Smooth muscle cell (in vitro differentiated cells): ENCODE measurements around the gene GAL3ST3. TPM values are rescaled to one million over a fixed set of nuclear protein-coding genes. Genes with fewer than 3 reads are reported as not detected.

ENCODE experiments used
- DNase-seq: peaks from one replicate; lab custom pipeline; 2025; ENCODE audit not compliant: unreplicated experiment; lab: John Stamatoyannopoulos, UW
- H2AFZ ChIP-seq: fragments of 200-600 bp; sonication (generic); 2 replicates; pipeline ENCODE4 v1.6.0; 2016; ENCODE audit warnings: antibody characterized with exemption, low read depth, mild to moderate bottlenecking
- H3F3A ChIP-seq: fragments of 200-600 bp; sonication (generic); 2 replicates; pipeline ENCODE4 v1.6.0; 2017; ENCODE audit warnings: antibody characterized with exemption, low read depth
- H3K27ac ChIP-seq: fragments of 200-600 bp; sonication (generic); 2 replicates; pipeline ENCODE4 v1.5.1; 2016; ENCODE audit warnings: low read depth, mild to moderate bottlenecking
- H3K27me3 ChIP-seq: fragments of 200-600 bp; sonication (generic); 2 replicates; pipeline ENCODE4 v1.6.1; 2016; ENCODE audit warnings: low read depth, mild to moderate bottlenecking
- H3K36me3 ChIP-seq: fragments of 200-600 bp; sonication (generic); 2 replicates; pipeline ENCODE4 v1.5.1; 2016; ENCODE audit warnings: low read depth
- H3K4me1 ChIP-seq: fragments of 200-600 bp; sonication (generic); 2 replicates; pipeline ENCODE4 v1.5.1; 2016; ENCODE audit warnings: low read depth
- H3K4me2 ChIP-seq: fragments of 200-600 bp; sonication (generic); 2 replicates; pipeline ENCODE4 v1.6.0; 2016; ENCODE audit warnings: mild to moderate bottlenecking
- H3K4me3 ChIP-seq: fragments of 200-600 bp; sonication (generic); 2 replicates; pipeline ENCODE4 v1.5.1; 2016; ENCODE audit warnings: mild to moderate bottlenecking
- H3K79me2 ChIP-seq: fragments of 200-600 bp; sonication (generic); 2 replicates; pipeline ENCODE4 v1.6.0; 2016; ENCODE audit warnings: low read depth, mild to moderate bottlenecking
- H3K9ac ChIP-seq: fragments of 200-600 bp; sonication (generic); 2 replicates; pipeline ENCODE4 v1.6.0; 2016; ENCODE audit warnings: low read depth
- H3K9me3 ChIP-seq: fragments of 200-600 bp; sonication (generic); replicated peaks from 2 replicates; pipeline ENCODE4 v1.5.1; 2016; ENCODE audit warnings: low read depth
- H4K20me1 ChIP-seq: fragments of 200-600 bp; sonication (generic); 2 replicates; pipeline ENCODE4 v1.6.0; 2016; ENCODE audit warnings: low read depth
- WGBS: methylation state at CpG from one replicate; pipeline ENCODE4 v1.1.7; 2016; ENCODE audit warnings: low lambda C conversion rate; 5-methylcytosine and 5-hydroxymethylcytosine counted together
- polyA plus RNA-seq: library from polyadenylated mRNA; unstranded; fragments of >200 nt; fragmentation: Nextera tagmentation; extraction: Ambion mirVana; gene quantifications from 2 replicates; pipeline ENCODE4 v1.2.1, GENCODE V29; 2016
- total RNA-seq: library from RNA; depleted of rRNA; stranded (reverse); fragments of >200 nt; gene quantifications from 2 replicates; pipeline ENCODE4 v1.2.3, GENCODE V29; 2014
- TF ChIP-seq, protein P1 (sequence below): fragments of 200-600 bp; sonication (generic); IDR thresholded peaks from 2 replicates; pipeline ENCODE4 v1.5.1; 2017; ENCODE audit warnings: borderline replicate concordance, mild to moderate bottlenecking, antibody characterized with exemption; ENCODE audit not compliant: insufficient read depth, poor library complexity, severe bottlenecking

Gene GAL3ST3
- total and polyA plus RNA-seq, 2 experiments from 2014 or later = 0.23 to 0.27 TPM

DNA sequence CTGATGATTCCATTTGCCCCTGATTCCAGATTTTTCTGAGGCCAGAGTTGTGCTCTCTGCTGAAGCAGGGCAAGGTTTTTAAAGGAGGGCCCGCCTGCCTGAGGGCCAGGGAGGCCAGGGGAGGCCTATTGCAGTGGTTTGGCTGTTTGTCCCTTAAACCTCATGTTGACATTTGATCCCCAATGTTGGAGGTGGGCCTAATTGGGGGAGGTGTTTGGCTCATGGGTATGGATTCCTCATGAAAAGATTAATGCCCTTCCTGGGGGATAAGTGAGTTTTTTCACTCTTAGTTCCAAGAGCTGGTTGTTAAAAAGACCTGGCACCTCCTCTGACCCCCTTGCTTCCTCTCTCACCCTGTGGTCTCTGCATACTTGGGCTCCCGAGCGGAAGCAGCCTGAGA is 9.2 kb downstream of the GAL3ST3 start:
- WGBS = 89% methylated on average over 3 of the region's 3 CpGs
- Histone ChIP-seq H3K9me3 (no peaks in the 10 kb centered on the region), H3K4me2 (no peak overlapping the region), H3K4me3 (no peak overlapping the region), H4K20me1 (no peaks in the 10 kb centered on the region), H3K27me3 (no peaks in the 10 kb centered on the region), H3K36me3 (no peaks in the 10 kb centered on the region), H3K9ac (no peak overlapping the region), H3K27ac (no peak overlapping the region), H3F3A (no peaks in the 10 kb centered on the region), H3K79me2 (no peaks in the 10 kb centered on the region), H2AFZ (no peak overlapping the region), H3K4me1 (no peaks in the 10 kb centered on the region)
- TF ChIP-seq, protein P1, sequence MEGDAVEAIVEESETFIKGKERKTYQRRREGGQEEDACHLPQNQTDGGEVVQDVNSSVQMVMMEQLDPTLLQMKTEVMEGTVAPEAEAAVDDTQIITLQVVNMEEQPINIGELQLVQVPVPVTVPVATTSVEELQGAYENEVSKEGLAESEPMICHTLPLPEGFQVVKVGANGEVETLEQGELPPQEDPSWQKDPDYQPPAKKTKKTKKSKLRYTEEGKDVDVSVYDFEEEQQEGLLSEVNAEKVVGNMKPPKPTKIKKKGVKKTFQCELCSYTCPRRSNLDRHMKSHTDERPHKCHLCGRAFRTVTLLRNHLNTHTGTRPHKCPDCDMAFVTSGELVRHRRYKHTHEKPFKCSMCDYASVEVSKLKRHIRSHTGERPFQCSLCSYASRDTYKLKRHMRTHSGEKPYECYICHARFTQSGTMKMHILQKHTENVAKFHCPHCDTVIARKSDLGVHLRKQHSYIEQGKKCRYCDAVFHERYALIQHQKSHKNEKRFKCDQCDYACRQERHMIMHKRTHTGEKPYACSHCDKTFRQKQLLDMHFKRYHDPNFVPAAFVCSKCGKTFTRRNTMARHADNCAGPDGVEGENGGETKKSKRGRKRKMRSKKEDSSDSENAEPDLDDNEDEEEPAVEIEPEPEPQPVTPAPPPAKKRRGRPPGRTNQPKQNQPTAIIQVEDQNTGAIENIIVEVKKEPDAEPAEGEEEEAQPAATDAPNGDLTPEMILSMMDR = no peak
- no peak for DNase-seq

GRCh38 chr11:66037327-66037726 is 11.6 kb downstream of the GAL3ST3 start:
- DNase-seq = no peak
- H3K4me3 ChIP-seq = no peak overlapping the region
- H3K79me2 ChIP-seq = no peaks in the 10 kb centered on the region
- TF ChIP-seq, protein P1 = no peak
- no peaks in the 10 kb centered on the region for H3K9me3 ChIP-seq
- H2AFZ ChIP-seq = no peak overlapping the region
- H4K20me1 ChIP-seq = no peaks in the 10 kb centered on the region
- WGBS = 96% methylated on average over 3 of the region's 3 CpGs
- no peak overlapping the region for H3K9ac ChIP-seq
- no peaks in the 10 kb centered on the region for H3K36me3 ChIP-seq
- H3K4me1 ChIP-seq = no peaks in the 10 kb centered on the region
- no peaks in the 10 kb centered on the region for H3K27me3 ChIP-seq
- H3F3A ChIP-seq = no peaks in the 10 kb centered on the region
- H3K4me2 ChIP-seq = no peak overlapping the region
- H3K27ac ChIP-seq = no peak overlapping the region

DNA sequence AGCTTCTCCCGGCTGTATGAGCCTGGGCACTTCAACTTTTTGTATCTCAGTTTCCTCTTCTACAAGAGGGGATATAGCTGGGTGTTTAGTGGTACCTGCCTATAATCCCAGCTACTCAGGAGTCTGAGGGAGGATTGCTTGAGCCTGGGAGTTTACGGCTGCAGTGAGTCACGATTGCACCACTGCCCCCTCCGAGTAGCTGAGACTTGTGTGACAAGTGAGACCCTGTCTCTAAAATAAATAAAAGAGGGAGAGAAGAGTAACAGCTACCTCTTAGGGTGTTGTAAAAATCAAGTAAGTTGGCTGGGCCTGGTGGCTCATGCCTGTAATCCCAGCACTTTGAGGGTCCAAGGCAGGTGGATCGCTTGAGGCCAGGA is 12.6 kb downstream of the GAL3ST3 start:
- H3K9me3 ChIP-seq = no peaks in the 10 kb centered on the region
- WGBS = 87% methylated on average over 5 of the region's 5 CpGs
- H3K27ac ChIP-seq = no peak overlapping the region
- H3K36me3 ChIP-seq = no peaks in the 10 kb centered on the region
- H3K4me2 ChIP-seq = no peak overlapping the region
- H3K4me1 ChIP-seq = no peaks in the 10 kb centered on the region
- TF ChIP-seq, protein P1 = no peak
- no peak overlapping the region for H3K4me3 ChIP-seq
- no peak overlapping the region for H2AFZ ChIP-seq
- no peaks in the 10 kb centered on the region for H4K20me1 ChIP-seq
- no peaks in the 10 kb centered on the region for H3K79me2 ChIP-seq
- DNase-seq = no peak
- H3F3A ChIP-seq = no peaks in the 10 kb centered on the region
- H3K9ac ChIP-seq = no peak overlapping the region
- no peaks in the 10 kb centered on the region for H3K27me3 ChIP-seq

GRCh38 chr11:66035653-66036333 is 13.2 kb downstream of the GAL3ST3 start:
- H3K36me3 ChIP-seq = no peaks in the 10 kb centered on the region
- no peaks in the 10 kb centered on the region for H3K79me2 ChIP-seq
- no peak overlapping the region for H3K4me3 ChIP-seq
- no peak overlapping the region for H3K4me2 ChIP-seq
- no peak for DNase-seq
- 86% methylated on average over 9 of the region's 9 CpGs for WGBS
- H3F3A ChIP-seq = no peaks in the 10 kb centered on the region
- no peak overlapping the region for H2AFZ ChIP-seq
- H3K4me1 ChIP-seq = no peaks in the 10 kb centered on the region
- no peak overlapping the region for H3K27ac ChIP-seq
- H4K20me1 ChIP-seq = no peaks in the 10 kb centered on the region
- no peak overlapping the region for H3K9ac ChIP-seq
- no peaks in the 10 kb centered on the region for H3K27me3 ChIP-seq
- TF ChIP-seq, protein P1 = no peak
- H3K9me3 ChIP-seq = no peaks in the 10 kb centered on the region
